Epithelial cell of proximal tubule (primary cell): ENCODE data around the gene OLFM4. TPM values are rescaled to one million over a fixed set of nuclear protein-coding genes. Genes with fewer than 3 reads are reported as not detected.

ENCODE experiments used
- DNase-seq: peaks from one replicate; pipeline ENCODE4 v3.0.0-alpha.2; 2011; ENCODE audit warnings: low read depth
- H3K4me3 ChIP-seq: 2 replicates; pipeline ENCODE4 v1.5.1; 2011; ENCODE audit warnings: low read depth, mild to moderate bottlenecking, low read length
- CTCF ChIP-seq: conservative IDR thresholded peaks from 2 replicates; pipeline ENCODE4 v1.5.1; 2012; ENCODE audit warnings: low read depth, mild to moderate bottlenecking, low read length
- total RNA-seq: library from RNA; depleted of rRNA; stranded (reverse); fragments of >200 nt; gene quantifications from 2 replicates; pipeline ENCODE4 v1.2.3, GENCODE V29; 2015

OLFM4 gene
- total RNA-seq, 1 donor from 2014 or later, result not detected

DNA sequence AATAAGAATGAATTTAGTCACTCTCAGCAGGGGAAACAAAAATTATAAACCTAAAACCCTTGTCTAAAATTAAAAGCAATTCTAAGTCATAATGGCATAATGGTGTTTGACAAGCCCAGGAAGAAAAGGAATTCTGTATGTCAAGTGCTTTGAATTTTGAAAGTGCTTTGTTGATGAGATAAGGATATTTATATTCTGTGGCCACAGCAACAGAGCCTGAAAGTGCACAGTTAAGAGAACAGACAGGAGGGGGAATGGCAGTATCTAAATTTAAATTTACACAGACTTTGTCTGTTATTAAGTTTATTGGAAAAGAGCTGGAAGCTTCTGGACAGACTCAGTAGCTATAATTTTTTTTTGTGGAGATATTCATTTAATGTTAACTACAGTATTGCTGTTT lies 69.8 kb downstream of the OLFM4 start:
- TF ChIP-seq CTCF, result no peak
- no peak overlapping the region for H3K4me3 ChIP-seq
- no peak for DNase-seq

- no peak for DNase-seq
- TF ChIP-seq CTCF, result no peak
- no peak overlapping the region for H3K4me3 ChIP-seq
Observed at GRCh38 chr13:53100394-53101063, 71.9 kb downstream of the OLFM4 start.

Other genes with a start within 250 kb of the OLFM4 start
- 2.0 TPM in 1 of 2 replicates, not detected in the other for gene PCDH8, start 180.2 kb upstream of the OLFM4 start, total RNA-seq